Mesenchymal stem cell (in vitro differentiated cells and primary cell): ENCODE data around the gene LRRC45.

Source experiments
- DNase-seq: peaks from one replicate; pipeline ENCODE4 v3.0.0-alpha.2; 2013
- H2AFZ ChIP-seq: one replicate; pipeline ENCODE4 v1.6.1; 2013; ENCODE audit warnings: low read depth, mild to moderate bottlenecking, control low read depth, inconsistent platforms, low read length, moderate library complexity
- H2AK5ac ChIP-seq: 2 replicates; pipeline ENCODE4 v1.6.1; 2013; ENCODE audit warnings: low read length, moderate library complexity, mild to moderate bottlenecking, inconsistent platforms; ENCODE audit not compliant: severe bottlenecking
- H2BK120ac ChIP-seq: one replicate; pipeline ENCODE4 v1.6.1; 2013; ENCODE audit warnings: low read depth, mild to moderate bottlenecking, inconsistent platforms, low read length, moderate library complexity
- H2BK12ac ChIP-seq, 2 experiments: one replicate each; pipeline ENCODE4 v1.6.1; 2013; ENCODE audit warnings: inconsistent platforms in 2 of 2, low read length in 2 of 2, mild to moderate bottlenecking in 2 of 2, moderate library complexity in 2 of 2, control low read depth in 1 of 2
- H2BK15ac ChIP-seq: one replicate; pipeline ENCODE4 v1.6.1; 2013; ENCODE audit warnings: mild to moderate bottlenecking, low read depth, inconsistent platforms; ENCODE audit not compliant: poor library complexity, severe bottlenecking
- H2BK5ac ChIP-seq: 2 replicates; pipeline ENCODE4 v1.6.1; 2013; ENCODE audit warnings: low read depth, mild to moderate bottlenecking, low read length, control low read depth, inconsistent platforms; ENCODE audit not compliant: poor library complexity, severe bottlenecking
- H3K14ac ChIP-seq, 2 experiments: one replicate each; pipeline ENCODE4 v1.6.1; 2013; ENCODE audit warnings: inconsistent platforms in 2 of 2, low read length in 2 of 2, control low read depth in 1 of 2, mild to moderate bottlenecking in 1 of 2, moderate library complexity in 1 of 2
- H3K18ac ChIP-seq, 2 experiments: one replicate each; pipeline ENCODE4 v1.6.1; 2013; ENCODE audit warnings: inconsistent platforms in 2 of 2, low read length in 2 of 2, control low read depth in 1 of 2, low read depth in 1 of 2, mild to moderate bottlenecking in 1 of 2
- H3K23ac ChIP-seq, 2 experiments: one replicate each; pipeline ENCODE4 v1.6.1; 2013; ENCODE audit warnings: inconsistent platforms in 2 of 2, low read length in 2 of 2, mild to moderate bottlenecking in 2 of 2, moderate library complexity in 2 of 2, control low read depth in 1 of 2
- H3K27ac ChIP-seq: 2 replicates; pipeline ENCODE4 v1.5.1; 2013; ENCODE audit warnings: mild to moderate bottlenecking, moderate library complexity, low read length, control low read depth, inconsistent platforms; ENCODE audit not compliant: poor library complexity, severe bottlenecking
- H3K27me3 ChIP-seq, 2 experiments: 2 replicates each; pipeline versions ENCODE4 v1.6.1 to v1.7.0; 2013; ENCODE audit warnings: low read length in 2 of 2, mild to moderate bottlenecking in 2 of 2, moderate library complexity in 2 of 2, control low read depth in 1 of 2, inconsistent platforms in 1 of 2; ENCODE audit not compliant: control insufficient read depth in 1 of 2, insufficient read depth in 1 of 2
- H3K36me3 ChIP-seq, 2 experiments: 2 replicates each; pipeline versions ENCODE4 v1.6.1 to v1.7.0; 2013; ENCODE audit warnings: low read length in 2 of 2, control low read depth in 1 of 2, inconsistent platforms in 1 of 2, low read depth in 1 of 2, mild to moderate bottlenecking in 1 of 2; ENCODE audit not compliant: insufficient read depth in 2 of 2, control insufficient read depth in 1 of 2
- H3K4ac ChIP-seq, 2 experiments: one replicate each; pipeline ENCODE4 v1.6.1; 2013; ENCODE audit warnings: inconsistent platforms in 2 of 2, low read length in 2 of 2, mild to moderate bottlenecking in 2 of 2, moderate library complexity in 2 of 2, control low read depth in 1 of 2, low read depth in 1 of 2
- H3K4me1 ChIP-seq: 2 replicates; pipeline ENCODE4 v1.6.1; 2013; ENCODE audit warnings: low read depth, low read length, control low read depth; ENCODE audit not compliant: control insufficient read depth, insufficient read depth
- H3K4me2 ChIP-seq: 2 replicates; pipeline ENCODE4 v1.6.1; 2013; ENCODE audit warnings: low read length, mild to moderate bottlenecking, inconsistent platforms; ENCODE audit not compliant: poor library complexity, severe bottlenecking
- H3K4me3 ChIP-seq, 2 experiments: 2 replicates each; pipeline versions ENCODE4 v1.5.1 to v1.7.0; 2013; ENCODE audit warnings: low read length in 2 of 2, mild to moderate bottlenecking in 2 of 2, control low read depth in 1 of 2, low read depth in 1 of 2; ENCODE audit not compliant: insufficient read depth in 1 of 2
- H3K79me1 ChIP-seq: replicated peaks from 2 replicates; pipeline ENCODE4 v1.6.1; 2013; ENCODE audit warnings: mild to moderate bottlenecking, control low read depth, low read length, inconsistent platforms; ENCODE audit not compliant: poor library complexity, severe bottlenecking
- H3K9ac ChIP-seq: 2 replicates; pipeline ENCODE4 v1.7.0; 2013; ENCODE audit warnings: mild to moderate bottlenecking, low read length, moderate library complexity
- H3K9me3 ChIP-seq: 2 replicates; pipeline ENCODE4 v1.7.0; 2013; ENCODE audit warnings: mild to moderate bottlenecking, low read length; ENCODE audit not compliant: control insufficient read depth
- H4K8ac ChIP-seq: one replicate; pipeline ENCODE4 v1.6.1; 2013; ENCODE audit warnings: inconsistent platforms, mild to moderate bottlenecking, low read length, moderate library complexity
- H4K91ac ChIP-seq: one replicate; pipeline ENCODE4 v1.6.1; 2013; ENCODE audit warnings: mild to moderate bottlenecking, low read length, inconsistent platforms
- WGBS: methylation state at CpG from one replicate; pipeline ENCODE4 v1.1.7; 2013; ENCODE audit warnings: mixed read lengths; 5-methylcytosine and 5-hydroxymethylcytosine counted together

Gene LRRC45

GRCh38 chr17:82016875-82017459, 6.1 kb upstream of the LRRC45 start:
- Histone ChIP-seq H3K9me3 (no peaks in the 10 kb centered on the region), H3K18ac (no peak overlapping the region), H3K4me2 (no peak overlapping the region), H3K36me3 (peaks cover 15 to 72% of the 10 kb centered on the region in 2 experiments), H2BK12ac (no peak overlapping the region), H2BK120ac (no peak overlapping the region), H3K4ac (peak overlapping the region in 1 of 2 experiments; percentile 17), H2AK5ac (no peak overlapping the region), H2BK15ac (no peak overlapping the region), H3K27ac (no peak overlapping the region), H3K23ac (no peak overlapping the region), H3K4me3 (no peak overlapping the region), H3K27me3 (no peaks in the 10 kb centered on the region), H2AFZ (no peak overlapping the region), H4K91ac (peak overlapping the region; percentile 14), H2BK5ac (no peak overlapping the region), H3K4me1 (peaks cover 26% of the 10 kb centered on the region), H3K79me1 (peaks cover 11% of the 10 kb centered on the region), H3K14ac (no peak overlapping the region), H3K9ac (no peak overlapping the region), H4K8ac (no peak overlapping the region)
- WGBS = 98% methylated on average over 18 of the region's 24 CpGs
- DNase-seq = no peak

GRCh38 chr17:82017612-82018151, 5.4 kb upstream of the LRRC45 start:
- no peak overlapping the region for H3K14ac ChIP-seq
- H2AFZ ChIP-seq = no peak overlapping the region
- no peak overlapping the region for H3K4me2 ChIP-seq
- H4K91ac ChIP-seq = no peak overlapping the region
- no peak overlapping the region for H3K9ac ChIP-seq
- peaks cover 18% of the 10 kb centered on the region for H3K79me1 ChIP-seq
- no peak overlapping the region for H3K23ac ChIP-seq
- WGBS = 93% methylated on average over 7 of the region's 13 CpGs
- H3K9me3 ChIP-seq = no peaks in the 10 kb centered on the region
- H3K4ac ChIP-seq = no peak overlapping the region
- no peak for DNase-seq
- no peak overlapping the region for H2BK12ac ChIP-seq
- H3K4me1 ChIP-seq = peaks cover 30% of the 10 kb centered on the region
- no peak overlapping the region for H2BK120ac ChIP-seq
- H3K4me3 ChIP-seq = no peak overlapping the region
- no peak overlapping the region for H3K27ac ChIP-seq
- no peak overlapping the region for H2BK5ac ChIP-seq
- H2AK5ac ChIP-seq = no peak overlapping the region
- H3K36me3 ChIP-seq = peaks cover 15 to 64% of the 10 kb centered on the region in 2 experiments
- H3K27me3 ChIP-seq = no peaks in the 10 kb centered on the region
- no peak overlapping the region for H2BK15ac ChIP-seq
- H4K8ac ChIP-seq = no peak overlapping the region
- no peak overlapping the region for H3K18ac ChIP-seq

- H3K79me1 ChIP-seq = peaks cover 18% of the 10 kb centered on the region
- no peak overlapping the region for H4K8ac ChIP-seq
- H2BK12ac ChIP-seq = no peak overlapping the region
- no peak overlapping the region for H3K9ac ChIP-seq
- 89% methylated on average over 19 of the region's 19 CpGs for WGBS
- H3K23ac ChIP-seq = no peak overlapping the region
- no peak overlapping the region for H3K27ac ChIP-seq
- peaks cover 15 to 59% of the 10 kb centered on the region in 2 experiments for H3K36me3 ChIP-seq
- H3K4me2 ChIP-seq = no peak overlapping the region
- DNase-seq = no peak
- no peak overlapping the region for H2BK15ac ChIP-seq
- H3K4ac ChIP-seq = no peak overlapping the region
- no peaks in the 10 kb centered on the region for H3K27me3 ChIP-seq
- no peak overlapping the region for H2AK5ac ChIP-seq
- H3K18ac ChIP-seq = no peak overlapping the region
- H3K4me3 ChIP-seq = no peak overlapping the region
- no peak overlapping the region for H3K14ac ChIP-seq
- no peak overlapping the region for H2AFZ ChIP-seq
- peaks cover 27% of the 10 kb centered on the region for H3K4me1 ChIP-seq
- no peak overlapping the region for H2BK120ac ChIP-seq
- H4K91ac ChIP-seq = peak overlapping the region; percentile 40
- H3K9me3 ChIP-seq = no peaks in the 10 kb centered on the region
- no peak overlapping the region for H2BK5ac ChIP-seq
Measured at GRCh38 chr17:82018152-82018988, 4.7 kb upstream of the LRRC45 start.

- no peak overlapping the region for H2AK5ac ChIP-seq
- H3K4ac ChIP-seq = no peak overlapping the region
- WGBS = 96% methylated on average over 33 of the region's 33 CpGs
- no peak overlapping the region for H2AFZ ChIP-seq
- H3K9me3 ChIP-seq = no peaks in the 10 kb centered on the region
- no peak overlapping the region for H3K23ac ChIP-seq
- no peaks in the 10 kb centered on the region for H3K27me3 ChIP-seq
- H3K14ac ChIP-seq = no peak overlapping the region
- no peak overlapping the region for H2BK15ac ChIP-seq
- H3K4me1 ChIP-seq = peaks cover 34% of the 10 kb centered on the region
- H2BK12ac ChIP-seq = no peak overlapping the region
- H2BK5ac ChIP-seq = no peak overlapping the region
- no peak overlapping the region for H3K18ac ChIP-seq
- no peak overlapping the region for H3K9ac ChIP-seq
- no peak overlapping the region for H3K4me3 ChIP-seq
- no peak overlapping the region for H4K8ac ChIP-seq
- no peak overlapping the region for H3K27ac ChIP-seq
- peaks cover 15 to 54% of the 10 kb centered on the region in 2 experiments for H3K36me3 ChIP-seq
- H2BK120ac ChIP-seq = no peak overlapping the region
- H3K79me1 ChIP-seq = peaks cover 23% of the 10 kb centered on the region
- DNase-seq = no peak
- no peak overlapping the region for H4K91ac ChIP-seq
- no peak overlapping the region for H3K4me2 ChIP-seq
Measured at GRCh38 chr17:82018989-82019689, 4.0 kb upstream of the LRRC45 start.
